Mesodermal cell (in vitro differentiated cells): Measurements from ENCODE around the gene CDX2.
"Not testable (repeated sequence)": the region's sequence is repeated elsewhere in the genome, so short reads cannot be mapped to it uniquely, and the experiment has no call there.

Experiments
- H3K27ac ChIP-seq: 2 replicates; pipeline ENCODE4 v1.7.0; 2013; ENCODE audit warnings: mild to moderate bottlenecking, low read depth, low read length, moderate library complexity; ENCODE audit not compliant: severe bottlenecking
- H3K36me3 ChIP-seq: 2 replicates; pipeline ENCODE4 v1.7.1; 2013; ENCODE audit warnings: mild to moderate bottlenecking, low read length, moderate library complexity; ENCODE audit not compliant: control insufficient read depth, insufficient read depth
- H3K4me1 ChIP-seq: one replicate; pipeline ENCODE4 v1.7.1; 2013; ENCODE audit warnings: mild to moderate bottlenecking, low read length; ENCODE audit not compliant: insufficient read depth, control insufficient read depth, poor library complexity, severe bottlenecking
- H3K4me3 ChIP-seq: 2 replicates; pipeline ENCODE4 v1.7.0; 2013; ENCODE audit warnings: low read length, control low read depth, mild to moderate bottlenecking; ENCODE audit not compliant: insufficient read depth, poor library complexity, severe bottlenecking; ENCODE audit errors: extremely low read depth
- H3K9me3 ChIP-seq: 2 replicates; pipeline ENCODE4 v1.7.1; 2013; ENCODE audit warnings: mild to moderate bottlenecking, low read length, moderate library complexity; ENCODE audit not compliant: control insufficient read depth
- WGBS, 2 experiments: methylation state at CpG; one replicate each; pipeline ENCODE4 v1.1.5; 2013; ENCODE audit warnings: missing lambda C conversion rate in 2 of 2; ENCODE audit not compliant: insufficient coverage in 2 of 2; 5-methylcytosine and 5-hydroxymethylcytosine counted together

CDX2 gene

GRCh38 chr13:27964206-27964605 lies 4.9 kb downstream of the CDX2 start:
- peaks cover 24% of the 10 kb centered on the region for H3K4me1 ChIP-seq
- not testable (repeated sequence) for H3K4me3 ChIP-seq, H3K36me3 ChIP-seq, H3K9me3 ChIP-seq, H3K27ac ChIP-seq
- 52 to 68% methylated on average over 12 to 13 of the region's 13 CpGs for whole genome bisulfite sequencing, 2 experiments

GRCh38 chr13:27963491-27963890 lies 5.6 kb downstream of the CDX2 start:
- Histone ChIP-seq H3K36me3 (no peaks in the 10 kb centered on the region), H3K4me1 (peaks cover 24% of the 10 kb centered on the region), H3K9me3 (no peaks in the 10 kb centered on the region), H3K27ac (no peak overlapping the region), H3K4me3 (no peak overlapping the region)
- WGBS, 2 experiments = 76% methylated on average over 2 of the region's 3 CpGs; no CpG with 5 or more reads in 1 of the 2 experiments

- WGBS, 2 experiments = 59 to 61% methylated on average over 7 of the region's 9 CpGs
- Histone ChIP-seq H3K36me3 (no peaks in the 10 kb centered on the region), H3K4me1 (peaks cover 20% of the 10 kb centered on the region), H3K9me3 (no peaks in the 10 kb centered on the region), H3K27ac (no peak overlapping the region), H3K4me3 (no peak overlapping the region)
Measured at GRCh38 chr13:27962982-27963381, 6.1 kb downstream of the CDX2 start.

GRCh38 chr13:27962128-27962841 lies 6.8 kb downstream of the CDX2 start:
- WGBS, 2 experiments = 9 to 17% methylated on average over 3 to 4 of the region's 6 CpGs
- Histone ChIP-seq H3K27ac (peak overlapping the region; percentile 66), H3K4me1 (peaks cover 20% of the 10 kb centered on the region), H3K9me3 (no peaks in the 10 kb centered on the region), H3K4me3 (no peak overlapping the region), H3K36me3 (no peaks in the 10 kb centered on the region)

- 2 to 7% methylated on average over 16 to 19 of the region's 25 CpGs for WGBS, 2 experiments
- peaks cover 22% of the 10 kb centered on the region for H3K4me1 ChIP-seq
Measured at GRCh38 chr13:27961227-27962085, 7.7 kb downstream of the CDX2 start.

GRCh38 chr13:27960362-27961226 lies 8.5 kb downstream of the CDX2 start:
- Histone ChIP-seq H3K36me3 (no peaks in the 10 kb centered on the region), H3K4me3 (peak overlapping the region; percentile 24), H3K27ac (no peak overlapping the region), H3K4me1 (peaks cover 17% of the 10 kb centered on the region), H3K9me3 (no peaks in the 10 kb centered on the region)
- 2 to 3% methylated on average over 55 to 66 of the region's 73 CpGs for WGBS, 2 experiments

More at GRCh38 chr13:27961227-27962085, 7.7 kb downstream of the CDX2 start:
- Histone ChIP-seq H3K9me3 (no peaks in the 10 kb centered on the region), H3K36me3 (no peaks in the 10 kb centered on the region), H3K4me3 (peak overlapping the region; percentile 24), H3K27ac (no peak overlapping the region)

GRCh38 chr13:27959976-27960361 lies 9.1 kb downstream of the CDX2 start:
- no peak overlapping the region for H3K27ac ChIP-seq
- peaks cover 17% of the 10 kb centered on the region for H3K4me1 ChIP-seq
- H3K4me3 ChIP-seq = peak overlapping the region; percentile 24
- H3K9me3 ChIP-seq = no peaks in the 10 kb centered on the region
- H3K36me3 ChIP-seq = no peaks in the 10 kb centered on the region
- 10 to 23% methylated on average over 13 to 14 of the region's 14 CpGs for WGBS, 2 experiments

GRCh38 chr13:27956576-27957300 lies 12.4 kb downstream of the CDX2 start:
- Histone ChIP-seq H3K27ac (no peak overlapping the region), H3K9me3 (no peaks in the 10 kb centered on the region), H3K4me3 (no peak overlapping the region), H3K36me3 (no peaks in the 10 kb centered on the region), H3K4me1 (peaks cover 12% of the 10 kb centered on the region)
- WGBS, 2 experiments = 46% methylated on average over 2 of the region's 5 CpGs; no CpG with 5 or more reads in 1 of the 2 experiments

- Histone ChIP-seq H3K27ac (no peak overlapping the region), H3K4me3 (no peak overlapping the region)
- WGBS, 2 experiments = 79% methylated on average over 2 of the region's 11 CpGs; no CpG with 5 or more reads in 1 of the 2 experiments
Measured at GRCh38 chr13:27955014-27955591, 14.0 kb downstream of the CDX2 start.

More at GRCh38 chr13:27955014-27955591, 14.0 kb downstream of the CDX2 start:
- Histone ChIP-seq H3K4me1 (peaks cover 5% of the 10 kb centered on the region), H3K9me3 (no peaks in the 10 kb centered on the region), H3K36me3 (no peaks in the 10 kb centered on the region)
